Nephron (organoid): ENCODE results near the gene IMPDH1.

Experiments
- H3K27ac Mint-ChIP-seq, 3 experiments: 2 replicates each; pipeline ENCODE4 v1.8.0; 2020; ENCODE audit warnings: mixed read lengths in 3 of 3, mild to moderate bottlenecking in 2 of 3, moderate library complexity in 1 of 3
- H3K27me3 Mint-ChIP-seq: 2 replicates; pipeline ENCODE4 v1.8.0; 2021; ENCODE audit warnings: low read depth, mild to moderate bottlenecking, moderate library complexity, mixed read lengths
- H3K36me3 Mint-ChIP-seq: 2 replicates; pipeline ENCODE4 v1.8.0; 2020; ENCODE audit warnings: low read depth, mixed read lengths
- H3K4me1 Mint-ChIP-seq: 2 replicates; pipeline ENCODE4 v1.8.0; 2020; ENCODE audit warnings: mixed read lengths
- H3K4me3 Mint-ChIP-seq, 3 experiments: 2 replicates each; pipeline ENCODE4 v1.8.0; 2020; ENCODE audit warnings: mild to moderate bottlenecking in 3 of 3, mixed read lengths in 3 of 3, moderate library complexity in 2 of 3
- H3K9me3 Mint-ChIP-seq: 2 replicates; pipeline ENCODE4 v1.8.0; 2020; ENCODE audit warnings: mixed read lengths
- TF ChIP-seq, protein P1 (sequence below), 3 experiments: fragments of 200-600 bp; sonication (generic); IDR thresholded peaks; one replicate each; pipeline ENCODE4 v1.5.0; 2021; ENCODE audit warnings: antibody characterized with exemption in 3 of 3; ENCODE audit not compliant: unreplicated experiment in 3 of 3

Gene IMPDH1

DNA sequence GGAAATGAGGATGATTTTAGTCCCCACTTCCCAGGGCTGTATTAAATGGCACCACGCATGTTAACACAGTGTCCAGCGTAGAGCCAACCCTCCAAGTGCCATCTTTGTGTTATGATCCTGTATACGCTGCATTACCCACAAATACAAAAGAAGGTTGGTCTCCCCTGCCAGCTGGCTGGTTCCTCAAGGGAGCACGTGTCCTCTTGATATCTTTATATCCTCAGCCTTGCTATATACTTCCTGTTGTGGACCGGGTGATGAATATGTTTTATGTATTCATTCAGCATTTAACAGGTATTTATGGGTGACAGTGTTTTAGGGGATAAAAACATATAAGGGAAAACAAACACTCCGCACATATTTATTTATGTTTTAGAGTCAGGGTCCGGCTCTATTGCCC, 25.1 kb downstream of the IMPDH1 start:
- no peaks in the 10 kb centered on the region for H3K36me3 Mint-ChIP-seq
- no peak overlapping the region for H3K27ac Mint-ChIP-seq
- H3K9me3 Mint-ChIP-seq = no peaks in the 10 kb centered on the region
- no peak overlapping the region for H3K4me3 Mint-ChIP-seq
- H3K27me3 Mint-ChIP-seq = peaks cover 16% of the 10 kb centered on the region
- H3K4me1 Mint-ChIP-seq = peaks cover 35% of the 10 kb centered on the region
- TF ChIP-seq, protein P1, sequence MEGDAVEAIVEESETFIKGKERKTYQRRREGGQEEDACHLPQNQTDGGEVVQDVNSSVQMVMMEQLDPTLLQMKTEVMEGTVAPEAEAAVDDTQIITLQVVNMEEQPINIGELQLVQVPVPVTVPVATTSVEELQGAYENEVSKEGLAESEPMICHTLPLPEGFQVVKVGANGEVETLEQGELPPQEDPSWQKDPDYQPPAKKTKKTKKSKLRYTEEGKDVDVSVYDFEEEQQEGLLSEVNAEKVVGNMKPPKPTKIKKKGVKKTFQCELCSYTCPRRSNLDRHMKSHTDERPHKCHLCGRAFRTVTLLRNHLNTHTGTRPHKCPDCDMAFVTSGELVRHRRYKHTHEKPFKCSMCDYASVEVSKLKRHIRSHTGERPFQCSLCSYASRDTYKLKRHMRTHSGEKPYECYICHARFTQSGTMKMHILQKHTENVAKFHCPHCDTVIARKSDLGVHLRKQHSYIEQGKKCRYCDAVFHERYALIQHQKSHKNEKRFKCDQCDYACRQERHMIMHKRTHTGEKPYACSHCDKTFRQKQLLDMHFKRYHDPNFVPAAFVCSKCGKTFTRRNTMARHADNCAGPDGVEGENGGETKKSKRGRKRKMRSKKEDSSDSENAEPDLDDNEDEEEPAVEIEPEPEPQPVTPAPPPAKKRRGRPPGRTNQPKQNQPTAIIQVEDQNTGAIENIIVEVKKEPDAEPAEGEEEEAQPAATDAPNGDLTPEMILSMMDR (IDR thresholded peaks at IDR 0.05; ENCODE audit: unreplicated experiment in 3 of 3) = no peak

DNA sequence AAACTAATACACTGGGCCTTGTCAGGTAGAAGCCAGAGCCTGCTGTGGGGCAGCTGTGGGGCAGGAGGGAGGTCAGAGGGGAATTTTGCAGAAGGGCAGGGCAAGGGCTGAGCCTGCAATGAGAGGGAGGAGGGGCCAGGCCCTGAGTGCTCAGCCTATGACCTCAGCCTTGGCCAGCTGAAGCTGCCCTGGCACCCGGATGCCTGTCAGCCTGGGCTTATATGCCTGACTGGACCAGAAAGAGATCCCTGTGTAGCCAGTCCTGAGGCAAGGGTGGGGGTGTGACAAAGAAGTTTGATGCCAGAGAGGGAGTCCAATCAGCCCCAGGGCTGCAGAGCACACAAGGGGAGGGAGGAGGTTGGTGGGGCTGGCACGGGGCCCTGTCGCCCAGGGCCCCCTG, 26.0 kb downstream of the IMPDH1 start:
- Mint-ChIP-seq H3K27ac (no peak overlapping the region), H3K9me3 (no peaks in the 10 kb centered on the region), H3K27me3 (peaks cover 12% of the 10 kb centered on the region), H3K4me3 (no peak overlapping the region), H3K4me1 (peaks cover 40% of the 10 kb centered on the region), H3K36me3 (no peaks in the 10 kb centered on the region)
- TF ChIP-seq, protein P1 (IDR thresholded peaks at IDR 0.05; ENCODE audit: unreplicated experiment in 3 of 3) = no peak

GRCh38 chr7:128381161-128381821, 28.5 kb downstream of the IMPDH1 start:
- no peaks in the 10 kb centered on the region for H3K36me3 Mint-ChIP-seq
- peaks cover 6% of the 10 kb centered on the region for H3K27me3 Mint-ChIP-seq
- H3K27ac Mint-ChIP-seq = peak overlapping the region in 2 of 3 experiments; percentile 45 to 65
- no peak overlapping the region for H3K4me3 Mint-ChIP-seq
- H3K4me1 Mint-ChIP-seq = peaks cover 33% of the 10 kb centered on the region
- H3K9me3 Mint-ChIP-seq = no peaks in the 10 kb centered on the region
- TF ChIP-seq, protein P1 (IDR thresholded peaks at IDR 0.05; ENCODE audit: unreplicated experiment in 3 of 3) = peak; percentile 41 to 51 (median 46)

DNA sequence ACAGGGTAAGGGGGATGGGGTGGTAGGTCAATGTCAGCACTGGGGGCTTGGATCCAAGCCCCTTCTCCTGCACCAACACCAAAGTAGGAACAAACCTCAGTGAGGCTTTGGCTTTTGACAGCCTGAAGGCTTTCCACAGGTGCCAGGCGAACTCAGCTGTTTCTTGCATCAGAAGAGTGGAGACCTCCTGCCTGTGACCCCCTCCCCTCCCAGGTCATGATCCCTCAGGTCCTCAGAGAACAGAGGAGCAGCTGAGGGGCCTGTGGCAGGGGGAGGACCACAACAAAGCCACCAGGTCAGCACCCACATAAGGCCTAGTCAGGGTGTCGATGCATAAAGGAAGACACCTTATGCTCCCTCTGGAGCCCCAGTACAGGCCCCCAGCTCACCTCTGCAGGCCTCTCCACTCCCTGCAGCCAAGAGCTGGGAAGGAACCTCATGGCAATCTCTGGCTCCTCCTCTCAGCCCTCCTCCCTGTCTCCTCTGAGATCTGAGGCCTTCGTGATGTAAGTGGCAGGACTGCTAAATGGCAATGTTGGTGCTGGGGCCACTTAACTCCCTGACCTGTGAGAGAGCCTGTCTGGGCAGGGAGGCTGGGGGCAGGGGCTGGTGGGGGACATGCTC, 29.2 kb downstream of the IMPDH1 start:
- no peak overlapping the region for H3K4me3 Mint-ChIP-seq
- no peaks in the 10 kb centered on the region for H3K36me3 Mint-ChIP-seq
- peaks cover 33% of the 10 kb centered on the region for H3K4me1 Mint-ChIP-seq
- H3K27ac Mint-ChIP-seq = peak overlapping the region in 2 of 3 experiments; percentile 45 to 65
- TF ChIP-seq, protein P1 (IDR thresholded peaks at IDR 0.05; ENCODE audit: unreplicated experiment in 3 of 3) = no peak
- peaks cover 4% of the 10 kb centered on the region for H3K27me3 Mint-ChIP-seq
- H3K9me3 Mint-ChIP-seq = no peaks in the 10 kb centered on the region

GRCh38 chr7:128379900-128380479, 29.8 kb downstream of the IMPDH1 start:
- H3K4me3 Mint-ChIP-seq = peak overlapping the region in 2 of 3 experiments; percentile 2 to 8

More at GRCh38 chr7:128379900-128380479, 29.8 kb downstream of the IMPDH1 start:
- no peaks in the 10 kb centered on the region for H3K36me3 Mint-ChIP-seq
- H3K27ac Mint-ChIP-seq = peak overlapping the region; percentile 52 to 61 (median 54)
- peaks cover 33% of the 10 kb centered on the region for H3K4me1 Mint-ChIP-seq
- TF ChIP-seq, protein P1 (IDR thresholded peaks at IDR 0.05; ENCODE audit: unreplicated experiment in 3 of 3) = no peak
- peaks cover 3% of the 10 kb centered on the region for H3K27me3 Mint-ChIP-seq
- H3K9me3 Mint-ChIP-seq = no peaks in the 10 kb centered on the region
